Stimulated activated CD8-positive, alpha-beta memory T cell treated with anti-CD3 and anti-CD28 coated beads, Interleukin-4, amount 100 ng/mL, for 48 hours (primary cell): ENCODE data around the gene SAMD7.

Experiments
- DNase-seq: peaks from one replicate; pipeline ENCODE4 v3.0.0-alpha.2; 2020

SAMD7 gene

GRCh38 chr3:169911272-169911671, at the start of gene SAMD7:
SAMD7 (plus strand) TSS chr3:169911572; CDS start chr3:169919499, 7,927 bp downstream.
- DNase-seq = no peak

- no peak for DNase-seq
Observed at GRCh38 chr3:169861871-169862270, 49.5 kb upstream of the SAMD7 start.

GRCh38 chr3:169863458-169863899, 47.9 kb upstream of the SAMD7 start:
- DNase-seq = peak; percentile 78

- no peak for DNase-seq
Observed at GRCh38 chr3:169864270-169864669, 47.1 kb upstream of the SAMD7 start.

GRCh38 chr3:169865176-169865767, 46.1 kb upstream of the SAMD7 start:
- peak; percentile 33 for DNase-seq

- DNase-seq = no peak
Observed at GRCh38 chr3:169867584-169868210, 43.7 kb upstream of the SAMD7 start.

- DNase-seq = no peak
Observed at GRCh38 chr3:169868369-169868768, 43.0 kb upstream of the SAMD7 start.

- no peak for DNase-seq
Observed at GRCh38 chr3:169869484-169870220, 41.7 kb upstream of the SAMD7 start, which contains the start of gene LRRC31. LRRC31 (minus strand) TSS chr3:169869935; CDS start chr3:169869807, 128 bp downstream.

- DNase-seq = no peak
Observed at GRCh38 chr3:169871129-169871886, 40.1 kb upstream of the SAMD7 start.

GRCh38 chr3:169879013-169879557, 32.3 kb upstream of the SAMD7 start:
- DNase-seq = no peak

- no peak for DNase-seq
Observed at GRCh38 chr3:169879845-169880575, 31.4 kb upstream of the SAMD7 start.

GRCh38 chr3:169880576-169881250, 30.7 kb upstream of the SAMD7 start:
- DNase-seq = no peak

GRCh38 chr3:169886671-169887070, 24.7 kb upstream of the SAMD7 start:
- no peak for DNase-seq

- DNase-seq = no peak
Observed at GRCh38 chr3:169891886-169892285, 19.5 kb upstream of the SAMD7 start.

GRCh38 chr3:169894110-169894509, 17.3 kb upstream of the SAMD7 start:
- no peak for DNase-seq

- no peak for DNase-seq
Observed at GRCh38 chr3:169895072-169895471, 16.3 kb upstream of the SAMD7 start.

GRCh38 chr3:169897284-169897683, 14.1 kb upstream of the SAMD7 start:
- no peak for DNase-seq

- no peak for DNase-seq
Observed at GRCh38 chr3:169901453-169901852, 9.9 kb upstream of the SAMD7 start.

GRCh38 chr3:169905404-169905803, 6.0 kb upstream of the SAMD7 start:
- DNase-seq = no peak

- no peak for DNase-seq
Observed at GRCh38 chr3:169907476-169907875, 3.9 kb upstream of the SAMD7 start.

GRCh38 chr3:169907944-169908343, 3.4 kb upstream of the SAMD7 start:
- DNase-seq = no peak

GRCh38 chr3:169913323-169913722, 2.0 kb downstream of the SAMD7 start:
- DNase-seq = no peak
